NCI-H774 (cell line): ENCODE data around the gene WDR18.

ENCODE experiments used
- DNase-seq: peaks from one replicate; lab custom pipeline; 2025; lab: John Stamatoyannopoulos, UW

WDR18 gene

GRCh38 chr19:1042689-1043511 is 58.8 kb downstream of the WDR18 start:
- no peak for DNase-seq
